B cell (primary cell): Measurements from ENCODE around the gene SLC38A5. TPM values are rescaled to one million over a fixed set of nuclear protein-coding genes. Genes with fewer than 3 reads are reported as not detected.

Experiments
- ATAC-seq: fragments of 200-7000 bp; cut with Tn5 transposase; one replicate; pipeline ENCODE4 v1.10.0; 2021; ENCODE audit warnings: low read depth, mild to moderate bottlenecking, moderate number of reproducible peaks, moderate library complexity
- CTCF ChIA-PET: fragments of 350-600 bp; sonication (Branson Sonifier 250); formaldehyde crosslinking; loops from one replicate; lab custom pipeline; 2021; ENCODE audit warnings: antibody characterized with exemption, inconsistent platforms; lab: Charles Lee
- POLR2A ChIA-PET: fragments of 350-600 bp; sonication (Branson Sonifier 250); formaldehyde crosslinking; loops from one replicate; lab custom pipeline; 2021; ENCODE audit warnings: antibody characterized with exemption; lab: Charles Lee
- DNase-seq: peaks from one replicate; pipeline ENCODE4 v3.0.0; 2013
- H2AFZ ChIP-seq: 2 replicates; pipeline ENCODE4 v1.6.1; 2012; ENCODE audit warnings: mild to moderate bottlenecking, low read depth, low read length; ENCODE audit not compliant: insufficient read depth, poor library complexity, severe bottlenecking
- H3K27ac ChIP-seq, 2 donors: 1 replicate in 1 of 2; 2 replicates in 1 of 2; pipeline ENCODE4 v1.5.1; 2012 to 2013; ENCODE audit warnings: low read length in 2 of 2, mild to moderate bottlenecking in 2 of 2, moderate library complexity in 1 of 2
- H3K27me3 ChIP-seq, 4 experiments: fragments of 200-600 bp in 1 of 4; sonication (generic) in 1 of 4; replicated peaks in 1 of 4; 1 replicate in 2 of 4; 2 replicates in 2 of 4; pipeline versions ENCODE4 v1.6.1 to v1.7.0; 2013 to 2016; ENCODE audit warnings: low read length in 3 of 4, mild to moderate bottlenecking in 2 of 4, mixed read lengths in 1 of 4, moderate library complexity in 1 of 4; ENCODE audit not compliant: insufficient read depth in 4 of 4, control insufficient read depth in 3 of 4; ENCODE audit errors: control extremely low read depth in 1 of 4
- H3K36me3 ChIP-seq, 2 experiments: replicated peaks in 1 of 2; 1 replicate in 1 of 2; 2 replicates in 1 of 2; pipeline versions ENCODE4 v1.6.1 to v1.7.1; 2013; ENCODE audit warnings: low read length in 1 of 2; ENCODE audit not compliant: insufficient read depth in 2 of 2, control insufficient read depth in 1 of 2; ENCODE audit errors: control extremely low read depth in 1 of 2, extremely low read depth in 1 of 2
- H3K4me1 ChIP-seq, 2 donors: fragments of 200-600 bp in 1 of 2; sonication (generic) in 1 of 2; 1 replicate in 1 of 2; 2 replicates in 1 of 2; pipeline versions ENCODE4 v1.5.1 to v1.6.1; 2013 to 2017; ENCODE audit warnings: low read length in 2 of 2; ENCODE audit not compliant: control insufficient read depth in 2 of 2, insufficient read depth in 2 of 2
- H3K4me2 ChIP-seq: replicated peaks from 2 replicates; pipeline ENCODE3; 2012; ENCODE audit warnings: mild to moderate bottlenecking, low read depth, low read length; ENCODE audit not compliant: poor library complexity, severe bottlenecking
- H3K4me3 ChIP-seq, 5 experiments: fragments of 200-600 bp in 1 of 5; sonication (generic) in 1 of 5; 1 replicate in 3 of 5; 2 replicates in 2 of 5; pipeline versions ENCODE4 v1.5.1 to v1.7.0; 2011 to 2016; ENCODE audit warnings: low read length in 4 of 5, mild to moderate bottlenecking in 4 of 5, low read depth in 2 of 5, control low read depth in 1 of 5, moderate library complexity in 1 of 5; ENCODE audit not compliant: insufficient read depth in 1 of 5; ENCODE audit errors: control extremely low read depth in 1 of 5, extremely low read depth in 1 of 5
- H3K79me2 ChIP-seq: fragments of 200-600 bp; sonication (generic); one replicate; pipeline ENCODE4 v1.6.0; 2016; ENCODE audit warnings: low read length; ENCODE audit not compliant: control insufficient read depth, insufficient read depth
- H3K9ac ChIP-seq: fragments of 200-600 bp; sonication (generic); 2 replicates; pipeline ENCODE4 v1.6.1; 2017; ENCODE audit warnings: mild to moderate bottlenecking, low read length, moderate library complexity
- H3K9me3 ChIP-seq, 3 donors: one replicate each; pipeline versions ENCODE4 v1.6.1 to v1.7.1; 2013; ENCODE audit warnings: low read length in 2 of 3; ENCODE audit not compliant: control insufficient read depth in 2 of 3, insufficient read depth in 1 of 3; ENCODE audit errors: control extremely low read depth in 1 of 3
- H4K20me1 ChIP-seq: 2 replicates; pipeline ENCODE4 v1.6.0; 2012; ENCODE audit warnings: mild to moderate bottlenecking, low read length; ENCODE audit not compliant: insufficient read depth, control insufficient read depth, poor library complexity, severe bottlenecking
- H3K27ac Mint-ChIP-seq: one replicate; pipeline ENCODE4 v1.8.0; 2021; ENCODE audit warnings: mixed read lengths
- H3K27me3 Mint-ChIP-seq: one replicate; pipeline ENCODE4 v1.8.0; 2021; ENCODE audit warnings: mixed read lengths
- H3K4me1 Mint-ChIP-seq: one replicate; pipeline ENCODE4 v1.8.0; 2021; ENCODE audit warnings: mixed read lengths
- H3K4me3 Mint-ChIP-seq: one replicate; pipeline ENCODE4 v1.8.0; 2021; ENCODE audit warnings: mixed read lengths
- H3K9me3 Mint-ChIP-seq: one replicate; pipeline ENCODE4 v1.8.0; 2022; ENCODE audit warnings: mixed read lengths; ENCODE audit not compliant: insufficient read depth
- EZH2 ChIP-seq: IDR thresholded peaks from 2 replicates; pipeline ENCODE4 v1.6.1; 2012; ENCODE audit warnings: borderline replicate concordance, low read depth, mild to moderate bottlenecking, moderate library complexity, low read length; ENCODE audit not compliant: insufficient read depth, poor library complexity, severe bottlenecking
- WGBS: methylation state at CpG from one replicate; pipeline ENCODE4 v1.1.5; 2013; ENCODE audit warnings: missing lambda C conversion rate; ENCODE audit not compliant: insufficient coverage; 5-methylcytosine and 5-hydroxymethylcytosine counted together
- intact Hi-C: fragments of 100-400 bp; cut with micrococcal nuclease; formaldehyde crosslinking; loops from one replicate; pipeline ENCODE4 v1.10.0; 2022
- polyA plus RNA-seq: library from polyadenylated mRNA; depleted of rRNA; stranded (reverse); fragments of >200 nt; gene quantifications from 2 replicates; pipeline ENCODE4 v1.2.3, GENCODE V29; 2012
- total RNA-seq, 2 donors: library from RNA; stranded (reverse); fragments of 120-200 nt in 1 of 2; gene quantifications; 1 replicate in 1 of 2; 2 replicates in 1 of 2; pipeline versions ENCODE4 v1.2.3 to v1.2.4, GENCODE V29; 2013 to 2022
- TF ChIP-seq, protein P1 (sequence below): fragments of 200-600 bp; IDR thresholded peaks from one replicate; pipeline ENCODE4 v1.8.0; 2022; ENCODE audit warnings: antibody characterized with exemption, mild to moderate bottlenecking

The SLC38A5 gene
- total and polyA plus RNA-seq, 2 donors (not counting 1 experiment from before 2014, with no cell fraction given), result 14.8 to 21.6 TPM

DNA sequence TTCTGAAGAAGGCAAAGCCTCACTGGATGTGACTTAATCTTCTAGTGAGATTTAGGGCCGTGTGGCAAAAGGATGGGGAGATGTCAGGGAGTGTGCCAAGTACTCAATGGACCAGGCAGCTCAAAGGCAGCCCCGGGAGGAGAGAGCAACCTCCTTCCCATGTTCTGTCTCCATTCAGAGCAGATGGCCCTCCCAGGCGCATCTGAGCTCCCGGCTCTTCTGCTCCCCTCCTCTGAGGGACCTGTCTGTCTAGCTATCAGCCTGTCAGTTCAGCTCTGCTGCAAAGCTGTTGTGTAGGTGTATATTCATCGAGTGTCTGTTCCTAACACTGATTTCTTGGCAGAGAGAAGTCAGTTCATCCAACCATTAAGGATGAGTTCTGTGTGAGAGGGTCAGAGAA lies 27.8 kb upstream of the SLC38A5 start:
- POLR2A ChIA-PET, result no interaction called here
- H2AFZ ChIP-seq, result no peak overlapping the region

DNA sequence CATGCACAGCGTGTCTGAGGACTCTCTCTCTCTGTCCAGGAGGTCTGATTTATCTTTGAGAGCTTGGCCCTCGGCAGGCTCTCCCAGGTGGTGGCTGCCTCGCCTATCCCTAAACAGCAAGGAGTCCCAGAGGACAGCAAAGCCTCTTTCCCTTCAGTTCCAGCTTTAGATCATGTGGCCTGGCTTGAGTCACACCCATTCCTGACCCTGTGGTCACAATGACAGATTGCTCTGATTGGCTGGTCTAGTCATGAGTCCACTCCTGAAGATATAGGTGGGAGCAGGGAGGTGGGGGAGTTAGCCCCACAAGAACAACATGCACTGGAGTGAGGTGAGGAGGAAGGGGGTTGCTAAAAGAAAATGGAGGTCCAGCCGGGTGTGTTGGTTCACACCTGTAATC lies 26.6 kb upstream of the SLC38A5 start:
- WGBS, result 100% methylated on average over 1 of the region's 4 CpGs
- Mint-ChIP-seq H3K9me3 (no peaks in the 10 kb centered on the region), H3K27ac (no peak overlapping the region), H3K4me3 (no peak overlapping the region), H3K27me3 (peaks cover 4% of the 10 kb centered on the region), H3K4me1 (no peaks in the 10 kb centered on the region)
- H3K9ac ChIP-seq, result no peak overlapping the region
- no peak overlapping the region for H2AFZ ChIP-seq
- no peak overlapping the region for H3K27ac ChIP-seq
- no peaks in the 10 kb centered on the region for H3K9me3 ChIP-seq
- ATAC-seq, result no peak
- H3K27me3 ChIP-seq, result peaks cover 0 to 2% (median 0%) of the 10 kb centered on the region in 4 experiments
- intact Hi-C loops, result no loop called here
- no peak for TF ChIP-seq EZH2
- TF ChIP-seq, protein P1, sequence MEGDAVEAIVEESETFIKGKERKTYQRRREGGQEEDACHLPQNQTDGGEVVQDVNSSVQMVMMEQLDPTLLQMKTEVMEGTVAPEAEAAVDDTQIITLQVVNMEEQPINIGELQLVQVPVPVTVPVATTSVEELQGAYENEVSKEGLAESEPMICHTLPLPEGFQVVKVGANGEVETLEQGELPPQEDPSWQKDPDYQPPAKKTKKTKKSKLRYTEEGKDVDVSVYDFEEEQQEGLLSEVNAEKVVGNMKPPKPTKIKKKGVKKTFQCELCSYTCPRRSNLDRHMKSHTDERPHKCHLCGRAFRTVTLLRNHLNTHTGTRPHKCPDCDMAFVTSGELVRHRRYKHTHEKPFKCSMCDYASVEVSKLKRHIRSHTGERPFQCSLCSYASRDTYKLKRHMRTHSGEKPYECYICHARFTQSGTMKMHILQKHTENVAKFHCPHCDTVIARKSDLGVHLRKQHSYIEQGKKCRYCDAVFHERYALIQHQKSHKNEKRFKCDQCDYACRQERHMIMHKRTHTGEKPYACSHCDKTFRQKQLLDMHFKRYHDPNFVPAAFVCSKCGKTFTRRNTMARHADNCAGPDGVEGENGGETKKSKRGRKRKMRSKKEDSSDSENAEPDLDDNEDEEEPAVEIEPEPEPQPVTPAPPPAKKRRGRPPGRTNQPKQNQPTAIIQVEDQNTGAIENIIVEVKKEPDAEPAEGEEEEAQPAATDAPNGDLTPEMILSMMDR, result no peak
- no peak overlapping the region for H3K4me3 ChIP-seq
- H4K20me1 ChIP-seq, result no peaks in the 10 kb centered on the region
- no peak for DNase-seq
- H3K4me2 ChIP-seq, result no peak overlapping the region
- no peaks in the 10 kb centered on the region for H3K79me2 ChIP-seq
- H3K4me1 ChIP-seq, result no peaks in the 10 kb centered on the region
- ChIA-PET POLR2A (no interaction called here), CTCF (no interaction called here)
- no peaks in the 10 kb centered on the region for H3K36me3 ChIP-seq

More for the DNA sequence above, 27.8 kb upstream of the SLC38A5 start:
- no peak overlapping the region for H3K27ac ChIP-seq
- Mint-ChIP-seq H3K4me3 (no peak overlapping the region), H3K27ac (no peak overlapping the region), H3K27me3 (peaks cover 4% of the 10 kb centered on the region), H3K9me3 (no peaks in the 10 kb centered on the region), H3K4me1 (no peaks in the 10 kb centered on the region)
- CTCF ChIA-PET, result interaction anchor here (0.7 kb wide), 1 partner anchor 219 kb away, joined by 3 read pairs; no protein-coding TSS in a partner anchor
- DNase-seq (no peak), ATAC-seq (no peak)
- 100% methylated on average over 1 of the region's 5 CpGs for WGBS
- H3K27me3 ChIP-seq, result peaks cover 0 to 2% (median 0%) of the 10 kb centered on the region in 4 experiments
- H3K36me3 ChIP-seq, result no peaks in the 10 kb centered on the region
- H3K4me3 ChIP-seq, result no peak overlapping the region
- H3K4me1 ChIP-seq, result no peaks in the 10 kb centered on the region
- no peaks in the 10 kb centered on the region for H3K79me2 ChIP-seq
- no peak overlapping the region for H3K9ac ChIP-seq
- intact Hi-C loops, result no loop called here
- no peak overlapping the region for H3K4me2 ChIP-seq
- TF ChIP-seq, protein P1, result no peak
- no peak for TF ChIP-seq EZH2
- no peaks in the 10 kb centered on the region for H3K9me3 ChIP-seq
- no peaks in the 10 kb centered on the region for H4K20me1 ChIP-seq
